Activated T-cell treated with anti-CD3 and anti-CD28 coated beads, Interleukin-2, amount 50 U/mL, for 24 hours (primary cell): ENCODE data around the gene VWF.

Experiments used
- DNase-seq: peaks from one replicate; pipeline ENCODE4 v3.0.0-alpha.2; 2020
- H3K27ac Mint-ChIP-seq: 2 replicates; pipeline ENCODE4 v1.8.0; 2020; ENCODE audit warnings: mild to moderate bottlenecking, mixed read lengths
- H3K27me3 Mint-ChIP-seq: 2 replicates; pipeline ENCODE4 v1.8.0; 2020; ENCODE audit warnings: mixed read lengths
- H3K36me3 Mint-ChIP-seq: 2 replicates; pipeline ENCODE4 v1.8.0; 2020; ENCODE audit warnings: low read depth, mixed read lengths
- H3K4me1 Mint-ChIP-seq: 2 replicates; pipeline ENCODE4 v1.8.0; 2020; ENCODE audit warnings: low read depth, mixed read lengths
- H3K4me3 Mint-ChIP-seq: 2 replicates; pipeline ENCODE4 v1.8.0; 2020; ENCODE audit warnings: mild to moderate bottlenecking, moderate library complexity, mixed read lengths
- H3K9me3 Mint-ChIP-seq: 2 replicates; pipeline ENCODE4 v1.8.0; 2020; ENCODE audit warnings: mixed read lengths

The VWF gene

GRCh38 chr12:5953835-5954586 lies 170.5 kb downstream of the VWF start:
- H3K36me3 Mint-ChIP-seq: no peaks in the 10 kb centered on the region
- peaks cover 45% of the 10 kb centered on the region for H3K27me3 Mint-ChIP-seq

GRCh38 chr12:5952031-5952430 lies 172.4 kb downstream of the VWF start:
- Mint-ChIP-seq H3K27ac (no peak overlapping the region), H3K9me3 (no peaks in the 10 kb centered on the region), H3K36me3 (no peaks in the 10 kb centered on the region), H3K27me3 (peaks cover 63% of the 10 kb centered on the region), H3K4me1 (no peaks in the 10 kb centered on the region), H3K4me3 (no peak overlapping the region)
- no peak for DNase-seq

More at GRCh38 chr12:5953835-5954586, 170.5 kb downstream of the VWF start:
- Mint-ChIP-seq H3K4me1 (no peaks in the 10 kb centered on the region), H3K27ac (no peak overlapping the region), H3K9me3 (no peaks in the 10 kb centered on the region), H3K4me3 (no peak overlapping the region)
- no peak for DNase-seq

- Mint-ChIP-seq H3K4me3 (no peak overlapping the region), H3K36me3 (no peaks in the 10 kb centered on the region), H3K9me3 (no peaks in the 10 kb centered on the region), H3K27ac (no peak overlapping the region), H3K4me1 (peaks cover 4% of the 10 kb centered on the region), H3K27me3 (peaks cover 85% of the 10 kb centered on the region)
- no peak for DNase-seq
These were observed 175.8 kb downstream of the VWF start for GRCh38 chr12:5948696-5949095.

GRCh38 chr12:5947006-5947405 lies 177.5 kb downstream of the VWF start:
- Mint-ChIP-seq H3K4me1 (peaks cover 4% of the 10 kb centered on the region), H3K9me3 (no peaks in the 10 kb centered on the region), H3K4me3 (no peak overlapping the region), H3K27me3 (peaks cover 83% of the 10 kb centered on the region), H3K36me3 (no peaks in the 10 kb centered on the region), H3K27ac (no peak overlapping the region)
- DNase-seq: no peak

- no peaks in the 10 kb centered on the region for H3K9me3 Mint-ChIP-seq
- DNase-seq: no peak
- H3K27ac Mint-ChIP-seq: no peak overlapping the region
- H3K4me3 Mint-ChIP-seq: no peak overlapping the region
- no peaks in the 10 kb centered on the region for H3K36me3 Mint-ChIP-seq
- H3K4me1 Mint-ChIP-seq: peaks cover 4% of the 10 kb centered on the region
- H3K27me3 Mint-ChIP-seq: peaks cover 81% of the 10 kb centered on the region
These were observed 178.1 kb downstream of the VWF start for GRCh38 chr12:5946388-5946787.

- H3K27ac Mint-ChIP-seq: no peak within 1 kb of the TSS
- DNase-seq: no peak
- H3K36me3 Mint-ChIP-seq: no peaks in the 10 kb centered on the region
- H3K9me3 Mint-ChIP-seq: no peaks in the 10 kb centered on the region
- H3K4me1 Mint-ChIP-seq: peaks cover 4% of the 10 kb centered on the region
- H3K4me3 Mint-ChIP-seq: no peak within 1 kb of the TSS
- H3K27me3 Mint-ChIP-seq: peaks cover 86% of the 10 kb centered on the region
These were observed 179.1 kb downstream of the VWF start, which contains the start of gene ANO2 for GRCh38 chr12:5945071-5946008. Gene ANO2, minus strand, starts transcription at chr12:5945259. Its CDS starts 42 bp downstream, at chr12:5945217.

GRCh38 chr12:5944688-5945070 lies 179.8 kb downstream of the VWF start:
- Mint-ChIP-seq H3K27me3 (peaks cover 88% of the 10 kb centered on the region), H3K9me3 (no peaks in the 10 kb centered on the region), H3K27ac (no peak overlapping the region), H3K4me1 (peaks cover 4% of the 10 kb centered on the region), H3K36me3 (no peaks in the 10 kb centered on the region), H3K4me3 (no peak overlapping the region)
- no peak for DNase-seq

GRCh38 chr12:5944053-5944452 lies 180.4 kb downstream of the VWF start:
- Mint-ChIP-seq H3K9me3 (no peaks in the 10 kb centered on the region), H3K4me3 (no peak overlapping the region), H3K27me3 (peaks cover 90% of the 10 kb centered on the region), H3K36me3 (no peaks in the 10 kb centered on the region), H3K4me1 (peaks cover 4% of the 10 kb centered on the region), H3K27ac (no peak overlapping the region)
- DNase-seq: no peak

GRCh38 chr12:5941907-5942306 lies 182.6 kb downstream of the VWF start:
- Mint-ChIP-seq H3K4me3 (no peak overlapping the region), H3K36me3 (no peaks in the 10 kb centered on the region), H3K9me3 (no peaks in the 10 kb centered on the region), H3K27ac (no peak overlapping the region), H3K4me1 (peaks cover 4% of the 10 kb centered on the region), H3K27me3 (peaks cover 78% of the 10 kb centered on the region)
- no peak for DNase-seq

GRCh38 chr12:5927732-5928516 lies 196.5 kb downstream of the VWF start:
- Mint-ChIP-seq H3K27me3 (peaks cover 37% of the 10 kb centered on the region), H3K4me1 (no peaks in the 10 kb centered on the region), H3K36me3 (no peaks in the 10 kb centered on the region), H3K4me3 (no peak overlapping the region), H3K9me3 (peaks cover 3% of the 10 kb centered on the region), H3K27ac (no peak overlapping the region)
- DNase-seq: no peak

- Mint-ChIP-seq H3K4me3 (no peak overlapping the region), H3K27me3 (peaks cover 35% of the 10 kb centered on the region), H3K4me1 (no peaks in the 10 kb centered on the region), H3K36me3 (no peaks in the 10 kb centered on the region), H3K27ac (no peak overlapping the region), H3K9me3 (no peaks in the 10 kb centered on the region)
- DNase-seq: no peak
These were observed 198.8 kb downstream of the VWF start for GRCh38 chr12:5925646-5926045.

GRCh38 chr12:5924342-5924741 lies 200.1 kb downstream of the VWF start:
- H3K27ac Mint-ChIP-seq: no peak overlapping the region
- H3K9me3 Mint-ChIP-seq: no peaks in the 10 kb centered on the region
- peaks cover 34% of the 10 kb centered on the region for H3K27me3 Mint-ChIP-seq
- no peak for DNase-seq
- H3K4me1 Mint-ChIP-seq: no peaks in the 10 kb centered on the region
- H3K4me3 Mint-ChIP-seq: no peak overlapping the region
- H3K36me3 Mint-ChIP-seq: no peaks in the 10 kb centered on the region

- DNase-seq: no peak
- Mint-ChIP-seq H3K4me1 (no peaks in the 10 kb centered on the region), H3K27ac (no peak overlapping the region), H3K9me3 (no peaks in the 10 kb centered on the region), H3K36me3 (no peaks in the 10 kb centered on the region), H3K27me3 (peaks cover 34% of the 10 kb centered on the region), H3K4me3 (no peak overlapping the region)
These were observed 200.7 kb downstream of the VWF start for GRCh38 chr12:5923751-5924150.

GRCh38 chr12:5923043-5923605 lies 201.3 kb downstream of the VWF start:
- Mint-ChIP-seq H3K27ac (no peak overlapping the region), H3K4me1 (no peaks in the 10 kb centered on the region), H3K9me3 (no peaks in the 10 kb centered on the region), H3K36me3 (no peaks in the 10 kb centered on the region), H3K4me3 (no peak overlapping the region), H3K27me3 (peaks cover 33% of the 10 kb centered on the region)
- no peak for DNase-seq
